GF-D8 (cell line): ENCODE results near the gene KANSL2.
"Not testable (repeated sequence)": the region's sequence is repeated elsewhere in the genome, so short reads cannot be mapped to it uniquely, and the experiment has no call there.

Source experiments
- DNase-seq: peaks from one replicate; lab custom pipeline; 2025; lab: John Stamatoyannopoulos, UW

The KANSL2 gene, protein sequence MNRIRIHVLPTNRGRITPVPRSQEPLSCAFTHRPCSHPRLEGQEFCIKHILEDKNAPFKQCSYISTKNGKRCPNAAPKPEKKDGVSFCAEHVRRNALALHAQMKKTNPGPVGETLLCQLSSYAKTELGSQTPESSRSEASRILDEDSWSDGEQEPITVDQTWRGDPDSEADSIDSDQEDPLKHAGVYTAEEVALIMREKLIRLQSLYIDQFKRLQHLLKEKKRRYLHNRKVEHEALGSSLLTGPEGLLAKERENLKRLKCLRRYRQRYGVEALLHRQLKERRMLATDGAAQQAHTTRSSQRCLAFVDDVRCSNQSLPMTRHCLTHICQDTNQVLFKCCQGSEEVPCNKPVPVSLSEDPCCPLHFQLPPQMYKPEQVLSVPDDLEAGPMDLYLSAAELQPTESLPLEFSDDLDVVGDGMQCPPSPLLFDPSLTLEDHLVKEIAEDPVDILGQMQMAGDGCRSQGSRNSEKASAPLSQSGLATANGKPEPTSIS

DNA sequence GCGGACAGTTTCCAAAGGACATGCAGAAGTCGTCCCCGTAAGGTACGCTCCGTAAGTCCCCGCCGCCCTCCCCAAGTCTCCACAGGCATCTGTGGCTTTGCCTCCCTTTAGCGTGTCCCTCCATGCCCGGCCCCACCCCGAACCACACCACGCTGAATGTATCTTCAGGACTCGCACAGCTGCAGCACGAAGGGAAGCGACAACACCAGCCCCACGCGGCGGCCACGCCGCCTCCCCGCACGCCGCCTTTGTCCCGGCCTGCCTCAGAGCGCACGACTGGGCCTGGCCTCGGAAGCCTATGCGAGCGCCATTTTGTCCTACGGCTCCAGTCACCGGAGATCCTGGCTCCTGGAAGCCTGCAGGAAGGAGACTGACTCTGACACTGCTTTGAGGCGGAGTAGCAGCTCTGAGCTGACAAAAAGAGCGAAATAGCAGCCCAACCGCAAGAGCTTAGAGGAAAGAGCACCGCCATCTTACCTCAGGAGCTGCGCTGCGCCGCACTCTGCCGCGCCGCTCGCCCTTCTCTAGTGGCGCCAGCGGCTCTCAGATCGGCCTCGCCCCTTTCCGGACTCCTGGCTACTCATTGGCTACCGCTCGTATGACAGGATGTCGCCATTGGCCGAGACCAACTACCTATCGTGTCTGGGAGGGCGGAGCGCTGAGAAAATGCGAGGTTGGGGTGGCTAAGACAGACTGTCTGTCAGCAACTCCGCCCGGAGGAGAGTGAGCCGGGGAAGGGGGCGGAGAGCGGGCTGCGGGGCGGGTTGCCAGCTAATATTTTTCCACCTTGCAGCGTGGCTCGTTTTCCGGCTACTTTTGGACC, at the start of gene KANSL2:
TSS of gene KANSL2 (minus strand) at position 529 of the 823 bp plus-strand sequence. CDS start 606 bp downstream, outside the sequence.
- DNase-seq: peak; percentile 94

DNA sequence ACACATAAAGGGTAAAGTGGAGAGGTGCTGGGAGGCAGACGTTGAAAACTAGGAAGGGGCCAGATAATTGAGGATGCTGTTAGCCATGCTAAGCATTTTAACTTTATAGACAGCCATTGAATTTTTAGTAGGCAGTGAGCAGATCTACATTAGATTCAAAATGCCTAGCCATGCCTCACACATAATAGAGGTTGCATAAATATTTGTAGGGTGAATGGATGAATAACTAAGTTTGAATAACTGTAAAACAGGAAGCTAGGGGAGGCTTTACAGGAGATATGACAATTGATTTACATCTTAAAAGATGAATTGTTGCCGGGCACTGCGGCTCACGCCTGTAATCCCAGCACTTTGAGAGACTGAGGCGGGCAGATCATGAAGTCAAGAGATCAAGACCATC, 46.8 kb upstream of the KANSL2 start:
- no peak for DNase-seq

- not testable (repeated sequence) for DNase-seq
Measured at GRCh38 chr12:48720737-48721136, 38.7 kb upstream of the KANSL2 start.

GRCh38 chr12:48720171-48720570, 38.1 kb upstream of the KANSL2 start:
- DNase-seq: not testable (repeated sequence)

GRCh38 chr12:48719002-48719401, 37.0 kb upstream of the KANSL2 start:
- not testable (repeated sequence) for DNase-seq

- DNase-seq: no peak
Measured at GRCh38 chr12:48717252-48717695, 35.2 kb upstream of the KANSL2 start.

DNA sequence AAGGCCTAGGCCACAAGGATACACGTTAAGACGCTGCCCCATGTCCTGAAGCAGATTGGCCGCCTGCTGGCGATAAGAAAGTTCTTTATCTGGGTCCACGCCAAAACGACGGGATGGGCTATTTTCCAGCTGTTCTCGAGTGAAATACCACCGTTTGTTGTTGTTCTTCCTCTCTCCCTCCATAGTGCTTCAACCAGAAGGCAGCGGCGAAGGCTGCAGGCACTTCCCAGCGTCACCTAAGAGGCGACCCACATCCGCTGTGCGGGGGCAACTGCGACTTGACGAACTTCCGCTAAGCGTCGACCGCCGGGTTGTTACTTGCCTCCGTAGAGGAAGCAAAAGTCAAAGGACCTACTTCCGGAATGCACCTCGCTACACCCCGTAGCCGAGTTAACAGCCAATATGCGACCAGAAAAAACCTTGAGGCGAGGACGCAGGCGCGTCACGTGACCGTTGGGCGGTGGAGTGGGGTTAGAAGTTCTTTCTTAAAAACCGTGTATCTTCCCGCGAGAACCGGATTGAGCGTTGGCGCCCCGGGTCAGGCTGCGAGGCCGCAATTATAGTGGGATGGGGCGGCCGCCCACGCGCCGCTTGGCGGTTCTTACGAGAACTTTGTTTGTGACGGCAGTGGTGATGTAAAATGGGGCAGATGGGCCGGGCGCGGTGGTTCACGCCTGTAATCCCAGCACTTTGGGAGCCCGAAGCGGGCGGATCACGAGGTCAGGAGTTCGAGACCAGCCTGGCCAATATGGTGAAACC, 34.6 kb upstream of the KANSL2 start, which contains the start of gene CCNT1:
TSS of gene CCNT1 (minus strand) at position 215 of the 759 bp plus-strand sequence. CDS start at position 183, 32 bp downstream.
- DNase-seq: peak; percentile 99

DNA sequence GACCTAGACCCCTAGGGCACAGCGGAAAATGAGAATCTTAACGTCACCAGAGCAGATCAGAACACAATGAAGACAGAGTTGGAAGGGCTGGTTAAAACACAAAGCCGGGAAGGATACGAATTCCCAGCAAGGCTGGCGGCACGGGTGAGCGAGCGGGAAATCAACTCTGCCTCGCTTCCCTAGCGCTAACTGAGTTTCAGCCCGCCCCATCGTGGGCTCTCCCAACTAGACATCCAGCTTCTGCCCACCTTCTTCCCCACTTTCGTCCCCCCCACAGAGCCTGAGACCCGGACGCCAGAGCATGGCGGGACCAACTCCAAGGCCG, 34.1 kb upstream of the KANSL2 start:
- DNase-seq: no peak

DNA sequence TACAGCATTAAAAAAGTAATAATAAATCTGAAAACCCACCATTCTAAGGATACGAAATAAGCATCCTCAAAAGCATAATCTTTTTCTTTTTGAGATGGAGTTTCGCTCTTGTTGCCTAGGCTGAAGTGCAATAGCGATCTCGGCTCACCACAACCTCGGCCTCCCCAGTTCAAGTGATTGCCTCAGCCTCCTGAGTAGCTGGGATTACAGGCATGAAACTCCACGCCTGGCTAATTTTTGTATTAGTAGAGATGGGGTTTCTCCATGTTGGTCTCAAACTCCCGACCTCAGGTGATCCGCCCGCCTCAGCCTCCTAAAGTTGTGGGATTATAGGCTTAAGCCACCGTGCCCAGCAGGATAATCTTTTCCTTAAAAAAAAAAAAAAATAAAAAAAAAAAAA, 30.2 kb upstream of the KANSL2 start:
- no peak for DNase-seq

- not testable (repeated sequence) for DNase-seq
Measured at GRCh38 chr12:48698822-48699221, 16.8 kb upstream of the KANSL2 start.

- DNase-seq: no peak
Measured at GRCh38 chr12:48696626-48697025, 14.6 kb upstream of the KANSL2 start.

- no peak for DNase-seq
Measured at GRCh38 chr12:48695859-48696258, 13.8 kb upstream of the KANSL2 start.

GRCh38 chr12:48694038-48694437, 12.0 kb upstream of the KANSL2 start:
- no peak for DNase-seq

DNA sequence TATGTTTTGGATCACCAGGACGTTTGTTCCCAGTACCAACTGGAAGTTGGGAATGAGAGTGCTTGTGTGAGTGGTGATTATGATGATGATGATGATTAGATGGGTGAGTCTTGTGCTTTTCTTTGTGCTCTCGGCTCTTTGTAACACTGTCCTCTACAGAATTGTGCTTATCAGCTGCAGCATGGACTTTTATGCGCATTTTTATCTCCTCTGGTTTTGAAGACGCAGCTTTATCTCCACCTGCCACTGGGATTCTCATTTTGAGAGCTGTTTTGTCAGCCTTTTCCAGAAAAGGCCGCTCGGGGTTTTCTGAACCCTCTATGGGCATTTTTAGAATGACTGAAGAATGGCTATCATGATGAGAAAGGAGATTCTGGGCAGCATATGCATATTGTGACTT, 11.5 kb upstream of the KANSL2 start:
- DNase-seq: no peak

GRCh38 chr12:48691826-48692487, 9.9 kb upstream of the KANSL2 start:
- no peak for DNase-seq

DNA sequence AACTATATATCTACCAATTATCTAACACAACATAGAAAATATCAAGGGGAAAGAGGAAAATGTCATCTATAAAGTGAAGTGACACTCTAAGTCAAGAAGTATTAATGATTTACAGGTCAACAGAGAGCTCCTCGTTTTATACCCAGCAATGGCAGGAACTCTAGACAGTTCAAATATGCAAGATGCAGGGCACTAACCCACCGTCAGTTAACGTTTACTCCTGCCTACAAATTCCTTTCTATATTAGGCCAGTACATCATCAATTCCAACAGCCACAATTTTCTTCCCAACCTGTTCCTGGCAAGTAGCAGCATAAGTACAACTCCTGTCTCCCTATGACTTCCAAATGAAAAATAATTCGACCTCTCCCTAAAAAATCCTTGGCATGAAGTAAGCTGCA, 9.0 kb upstream of the KANSL2 start:
- DNase-seq: no peak

GRCh38 chr12:48690436-48690835, 8.4 kb upstream of the KANSL2 start:
- no peak for DNase-seq

GRCh38 chr12:48688836-48689235, 6.8 kb upstream of the KANSL2 start:
- no peak for DNase-seq

- no peak for DNase-seq
Measured at GRCh38 chr12:48687592-48687991, 5.6 kb upstream of the KANSL2 start.

DNA sequence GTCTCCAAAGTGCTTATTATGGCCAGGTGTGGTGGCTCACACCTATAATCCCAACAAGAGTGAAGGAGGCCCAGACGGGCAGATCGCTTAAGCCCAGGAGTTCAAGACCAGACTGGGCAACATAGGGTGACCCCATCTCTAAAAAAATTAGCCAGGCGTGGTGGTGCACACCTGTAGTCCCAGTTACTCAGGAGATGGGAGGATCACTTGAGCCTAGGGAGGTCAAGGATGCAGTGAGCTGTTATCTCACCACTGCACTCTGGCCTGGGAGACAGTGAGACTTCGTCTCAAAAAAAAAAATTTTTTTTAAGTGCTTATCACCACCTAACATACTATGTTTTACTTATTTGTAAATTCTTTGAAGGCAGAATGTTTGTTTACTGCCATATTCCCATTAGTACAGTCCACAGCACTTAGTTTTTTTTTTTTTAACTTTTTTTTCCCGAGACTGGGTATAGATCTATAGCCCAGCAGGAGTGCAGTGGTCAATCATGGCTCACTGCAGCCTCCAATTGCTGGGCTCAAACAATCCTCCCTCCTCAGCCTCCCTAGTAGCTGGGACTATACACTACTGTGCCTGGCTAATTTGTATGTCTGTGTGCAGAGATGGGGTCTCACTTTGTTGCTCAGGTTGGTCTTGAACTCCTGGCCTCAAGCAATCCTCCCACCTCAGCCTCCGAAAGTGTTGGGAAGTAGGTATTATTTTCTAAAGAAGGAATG, 4.7 kb upstream of the KANSL2 start:
- DNase-seq: no peak
